GM12878 (cell line): ENCODE measurements around the gene SBF2. TPM values are rescaled to one million over a fixed set of nuclear protein-coding genes. Genes with fewer than 3 reads are reported as not detected.

Experiments used
- BACH1 ChIP-seq: fragments of 450-650 bp; IDR thresholded peaks from 2 replicates; pipeline ENCODE4 v1.6.1; 2017; ENCODE audit warnings: mild to moderate bottlenecking, borderline replicate concordance
- BCL3 ChIP-seq: IDR thresholded peaks from 2 replicates; pipeline ENCODE4 v1.6.1; 2011; ENCODE audit warnings: borderline replicate concordance, low read depth, mild to moderate bottlenecking, moderate library complexity, low read length; ENCODE audit not compliant: insufficient read depth, poor library complexity, severe bottlenecking
- CBX5 ChIP-seq: sonication (generic); IDR thresholded peaks from 2 replicates; pipeline ENCODE4 v1.6.1; 2016; ENCODE audit warnings: low read depth, moderate library complexity, mild to moderate bottlenecking, inconsistent platforms
- EED ChIP-seq: sonication (generic); IDR thresholded peaks from 2 replicates; pipeline ENCODE4 v1.6.1; 2016; ENCODE audit warnings: antibody characterized with exemption, low read depth
- FOXM1 ChIP-seq: IDR thresholded peaks from 2 replicates; pipeline ENCODE4 v1.6.1; 2012; ENCODE audit warnings: low read depth, mild to moderate bottlenecking, inconsistent platforms, low read length, moderate library complexity
- GABPA ChIP-seq: IDR thresholded peaks from 2 replicates; pipeline ENCODE4 v1.6.1; 2014; ENCODE audit warnings: antibody characterized with exemption, low read depth, mild to moderate bottlenecking, inconsistent platforms
- IKZF1 ChIP-seq: fragments of 450-650 bp; conservative IDR thresholded peaks from 2 replicates; pipeline ENCODE4 v1.6.1; 2017; ENCODE audit warnings: antibody characterized with exemption, mild to moderate bottlenecking
- IKZF2 ChIP-seq, 2 experiments: fragments of 450-650 bp; IDR thresholded peaks; 2 replicates each; pipeline ENCODE4 v1.6.1; 2017; ENCODE audit warnings: mild to moderate bottlenecking in 2 of 2, moderate library complexity in 2 of 2
- NBN ChIP-seq: fragments of 450-650 bp; IDR thresholded peaks from 2 replicates; pipeline ENCODE4 v1.6.1; 2016
- NFYA ChIP-seq: IDR thresholded peaks from 2 replicates; pipeline ENCODE4 v1.6.1; 2011; ENCODE audit warnings: low read depth, mild to moderate bottlenecking, low read length, improper control_type of control experiment, borderline replicate concordance
- PAX5 ChIP-seq: IDR thresholded peaks from 2 replicates; pipeline ENCODE4 v1.6.1; 2011; ENCODE audit warnings: low read depth, low read length, borderline replicate concordance
- PBX3 ChIP-seq: IDR thresholded peaks from 2 replicates; pipeline ENCODE4 v1.6.1; 2011; ENCODE audit warnings: mild to moderate bottlenecking, low read depth, low read length, moderate library complexity; ENCODE audit not compliant: insufficient replicate concordance
- RELA ChIP-seq: fragments of 450-650 bp; IDR thresholded peaks from 2 replicates; pipeline ENCODE4 v1.8.0; 2014; ENCODE audit warnings: borderline replicate concordance; ENCODE audit not compliant: partially characterized antibody
- SMAD1 ChIP-seq: fragments of 450-650 bp; IDR thresholded peaks from 2 replicates; pipeline ENCODE4 v1.6.1; 2018; ENCODE audit warnings: mild to moderate bottlenecking, low read depth; ENCODE audit not compliant: partially characterized antibody
- SMAD5 ChIP-seq: IDR thresholded peaks from 2 replicates; pipeline ENCODE4 v1.6.1; 2016; ENCODE audit warnings: antibody characterized with exemption, low read depth
- YBX1 ChIP-seq: fragments of 450-650 bp; IDR thresholded peaks from 2 replicates; pipeline ENCODE4 v1.6.1; 2016; ENCODE audit warnings: antibody characterized with exemption
- ZBTB4 ChIP-seq: fragments of 450-650 bp; formaldehyde crosslinking; IDR thresholded peaks from 2 replicates; pipeline ENCODE4 v1.4.0; 2022; ENCODE audit warnings: mild to moderate bottlenecking, moderate library complexity
- polyA plus RNA-seq, 11 experiments: library from polyadenylated mRNA; depleted of rRNA in 4 of 11; unstranded in 6 of 11; stranded (reverse) in 5 of 11; fragments of >200 nt; fragmentation: Nextera tagmentation in 4 of 11; fragmentation: Illumina TruSeq in 1 of 11; extraction: Ambion mirVana in 4 of 11; extraction: Trizol in 1 of 11; gene quantifications; 1 replicate in 1 of 11; 2 replicates in 10 of 11; pipeline versions ENCODE4 v1.2.1 to v1.2.3, GENCODE V29; 2011 to 2016; ENCODE audit warnings: inconsistent platforms in 2 of 11, missing spikeins in 2 of 11, low read depth in 1 of 11
- total RNA-seq, 4 experiments: library from RNA; depleted of rRNA in 3 of 4; stranded (reverse); fragments of >200 nt in 3 of 4; fragmentation: Illumina TruSeq in 1 of 4; extraction: Trizol in 1 of 4; gene quantifications; 2 replicates each; pipeline versions ENCODE4 v1.2.1 to v1.2.3, GENCODE V29; 2013 to 2021

SBF2 gene
- total and polyA plus RNA-seq, 10 of the 15 experiments (the other 5 are each of a cell fraction or from before 2014, with no cell fraction given), result 0.24 to 2.3 (median 1.1) TPM

- no peak for TF ChIP-seq ZBTB4 (CRISPR knock-in tag)
- TF ChIP-seq EED, result no peak
- no peak for TF ChIP-seq SMAD5
- no peak for TF ChIP-seq CBX5
- no peak for TF ChIP-seq GABPA
- no peak for TF ChIP-seq RELA
- no peak for TF ChIP-seq PBX3
- no peak for TF ChIP-seq BCL3
- TF ChIP-seq BACH1, result no peak
- no peak for TF ChIP-seq PAX5
- no peak for TF ChIP-seq YBX1
- TF ChIP-seq NBN, result no peak
- TF ChIP-seq SMAD1, result no peak
- TF ChIP-seq FOXM1, result no peak
- no peak for TF ChIP-seq NFYA
- peak; percentile 44; the same call in 1 of the 2 replicates for TF ChIP-seq IKZF1
- TF ChIP-seq IKZF2 (IDR thresholded peaks at IDR 0.05), result 0 out of 4 replicates have a peak, but pooled peaks of 1 of the 2 experiments have one; percentile 8
Observed at GRCh38 chr11:10302744-10303557, 8.9 kb upstream of the SBF2 start (continued).
